Adipocyte (in vitro differentiated cells): ENCODE measurements around the gene FOXN3.

ENCODE experiments used
- DNase-seq: peaks from one replicate; pipeline ENCODE4 v3.0.0-alpha.2; 2015; ENCODE audit warnings: low read depth
- H3K27me3 ChIP-seq: replicated peaks from 2 replicates; pipeline ENCODE4 v1.7.0; 2013; ENCODE audit warnings: mild to moderate bottlenecking, low read length, moderate library complexity; ENCODE audit not compliant: control insufficient read depth, insufficient read depth
- H3K36me3 ChIP-seq: 2 replicates; pipeline ENCODE4 v1.7.0; 2013; ENCODE audit warnings: low read length, mild to moderate bottlenecking, moderate library complexity; ENCODE audit not compliant: control insufficient read depth, insufficient read depth, severe bottlenecking
- H3K4me1 ChIP-seq: 2 replicates; pipeline ENCODE4 v1.7.0; 2013; ENCODE audit warnings: mild to moderate bottlenecking, low read length, moderate library complexity; ENCODE audit not compliant: control insufficient read depth, insufficient read depth
- H3K4me3 ChIP-seq: 2 replicates; pipeline ENCODE4 v1.7.0; 2013; ENCODE audit warnings: mild to moderate bottlenecking, low read length, moderate library complexity
- H3K9ac ChIP-seq: 2 replicates; pipeline ENCODE4 v1.7.0; 2013; ENCODE audit warnings: mild to moderate bottlenecking, low read length, moderate library complexity
- H3K9me3 ChIP-seq: 2 replicates; pipeline ENCODE4 v1.7.0; 2013; ENCODE audit warnings: mild to moderate bottlenecking, low read length, moderate library complexity; ENCODE audit not compliant: control insufficient read depth

The FOXN3 gene

DNA sequence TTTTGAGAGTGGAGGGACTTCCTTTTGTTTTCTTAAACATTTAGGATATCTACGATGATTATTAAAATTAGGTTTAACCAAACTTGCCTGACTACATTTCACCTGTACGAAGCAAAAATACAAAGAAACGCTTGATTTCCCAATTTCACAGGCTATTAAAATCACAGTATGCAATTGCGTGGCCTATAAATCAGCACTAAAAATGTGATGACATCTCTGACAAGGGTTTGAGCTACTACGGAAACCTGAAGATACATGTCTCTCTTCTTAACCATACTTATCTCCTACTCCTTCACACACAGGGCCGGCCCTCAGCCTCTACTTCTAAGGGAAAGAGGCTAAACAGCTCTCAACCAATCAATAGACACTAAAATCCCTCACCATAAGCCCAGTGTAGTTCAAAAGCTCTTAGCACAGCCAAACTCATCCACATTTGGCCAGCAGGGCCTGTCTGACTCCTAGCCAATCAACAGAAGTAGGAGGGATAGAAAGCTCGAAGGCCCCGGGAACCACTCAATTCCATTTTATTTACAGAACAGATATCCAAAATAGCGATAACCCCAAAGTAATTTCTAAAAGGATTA is 137.3 kb downstream of the FOXN3 start:
- H3K36me3 ChIP-seq: peaks cover 26% of the 10 kb centered on the region
- H3K9ac ChIP-seq: no peak overlapping the region
- no peak for DNase-seq
- H3K9me3 ChIP-seq: no peaks in the 10 kb centered on the region
- no peaks in the 10 kb centered on the region for H3K4me1 ChIP-seq
- H3K4me3 ChIP-seq: no peak overlapping the region
- H3K27me3 ChIP-seq: no peaks in the 10 kb centered on the region

DNA sequence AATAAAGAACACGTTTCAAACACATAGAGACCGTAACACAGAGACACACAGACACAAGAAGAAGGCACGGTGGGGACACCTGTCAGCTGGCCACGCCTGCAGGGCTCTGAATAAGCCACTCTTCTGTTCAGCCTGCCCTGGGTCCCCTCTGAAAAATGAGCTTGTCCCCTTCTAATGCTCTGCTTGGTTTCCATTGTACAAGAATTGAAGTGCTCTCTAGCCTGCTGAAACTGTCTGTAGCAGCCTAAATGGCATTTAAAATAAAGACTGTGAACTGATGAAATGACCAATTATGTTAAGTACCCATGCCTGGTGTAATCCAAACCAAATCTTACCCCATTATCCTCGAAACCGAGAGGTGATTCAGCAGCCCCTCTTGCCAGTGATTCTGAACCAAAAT is 139.8 kb downstream of the FOXN3 start:
- DNase-seq: no peak
- Histone ChIP-seq H3K9ac (no peak overlapping the region), H3K4me3 (no peak overlapping the region), H3K9me3 (no peaks in the 10 kb centered on the region), H3K4me1 (no peaks in the 10 kb centered on the region), H3K36me3 (peaks cover 26% of the 10 kb centered on the region), H3K27me3 (no peaks in the 10 kb centered on the region)

DNA sequence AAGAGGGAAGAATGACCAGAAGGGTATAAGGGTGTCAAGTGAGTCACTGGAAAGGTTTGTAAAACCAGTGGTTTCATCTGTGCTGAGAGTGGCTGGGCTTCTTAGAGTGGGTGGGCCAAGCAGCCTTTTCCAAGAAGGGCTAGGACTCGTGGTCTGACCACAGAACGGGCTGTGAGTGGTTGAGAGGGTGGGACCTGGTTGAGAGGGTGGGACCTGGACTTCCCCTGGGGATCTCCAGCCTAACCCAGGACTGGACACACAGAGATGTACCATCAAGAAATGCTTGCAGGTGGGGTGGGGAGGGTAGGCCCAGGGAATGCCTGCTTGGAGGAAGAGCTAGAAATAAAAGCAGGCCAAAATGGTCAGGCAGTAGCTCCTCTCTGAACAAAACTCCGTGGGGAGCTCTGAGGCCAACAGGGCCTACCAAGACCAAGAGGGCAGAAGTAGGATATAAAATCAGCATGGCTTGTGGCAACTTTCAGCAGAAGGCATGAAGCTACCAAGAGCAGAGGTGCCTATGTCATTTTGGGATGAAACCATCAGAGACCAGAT is 140.5 kb downstream of the FOXN3 start:
- H3K36me3 ChIP-seq: peaks cover 26% of the 10 kb centered on the region
- H3K9me3 ChIP-seq: no peaks in the 10 kb centered on the region
- no peaks in the 10 kb centered on the region for H3K4me1 ChIP-seq
- H3K4me3 ChIP-seq: no peak overlapping the region
- H3K9ac ChIP-seq: no peak overlapping the region
- H3K27me3 ChIP-seq: no peaks in the 10 kb centered on the region
- no peak for DNase-seq

DNA sequence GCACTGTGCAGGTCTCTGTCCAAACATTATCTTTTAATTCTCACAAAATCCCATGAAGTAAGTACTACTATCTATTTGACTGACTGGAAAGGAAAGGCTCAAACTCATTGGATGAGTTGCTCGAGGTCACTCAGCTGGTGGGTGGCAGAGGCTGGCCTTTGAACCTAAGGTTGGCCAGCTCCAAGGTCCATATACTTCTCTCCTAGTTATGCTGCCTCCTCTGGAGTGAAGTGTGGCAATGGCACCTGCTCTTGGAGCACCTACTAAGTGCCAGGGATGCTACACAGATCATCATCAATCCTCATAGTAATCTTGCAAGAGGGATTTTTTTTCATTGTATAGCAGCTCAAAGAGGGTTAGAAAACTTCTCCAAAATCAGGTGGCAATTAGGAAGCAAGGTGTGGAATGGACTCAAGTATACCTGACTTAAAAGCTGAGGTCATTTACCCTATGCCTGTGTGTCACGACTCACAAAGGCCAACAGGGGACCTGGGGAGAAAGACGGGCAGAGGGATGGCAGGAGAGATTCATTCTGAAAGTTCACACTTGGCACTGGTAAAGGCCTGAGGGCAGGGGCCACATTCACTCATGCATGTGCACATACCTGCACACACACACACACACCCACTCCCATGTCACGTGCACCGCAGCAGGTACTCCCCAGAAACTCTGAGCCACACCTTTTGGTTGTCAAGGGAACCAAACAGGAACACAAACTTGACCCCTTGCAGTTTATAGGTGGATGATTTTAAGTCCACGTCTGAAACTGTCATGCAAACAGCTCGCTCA is 146.4 kb downstream of the FOXN3 start:
- Histone ChIP-seq H3K4me1 (no peaks in the 10 kb centered on the region), H3K9ac (no peak overlapping the region), H3K36me3 (peaks cover 12% of the 10 kb centered on the region), H3K9me3 (no peaks in the 10 kb centered on the region), H3K27me3 (no peaks in the 10 kb centered on the region), H3K4me3 (no peak overlapping the region)
- no peak for DNase-seq

DNA sequence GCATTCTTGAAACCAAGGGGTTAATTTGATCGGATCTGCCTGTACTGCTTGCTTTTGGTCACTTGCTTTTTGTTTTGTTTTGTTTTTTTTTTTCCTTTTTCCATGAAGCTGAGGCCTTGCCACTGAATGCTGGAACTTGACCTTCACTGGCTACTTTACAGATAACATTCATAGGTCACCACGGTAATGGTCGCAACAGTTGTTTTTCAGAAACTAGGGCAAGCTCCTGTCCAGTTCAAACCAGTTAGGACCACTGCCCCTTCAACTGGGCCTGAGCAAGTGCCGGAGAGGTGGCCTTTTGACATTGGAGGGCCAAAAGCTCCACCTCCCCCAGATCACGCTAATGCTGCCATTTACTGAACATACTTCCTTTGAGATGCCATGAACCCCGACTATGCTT is 147.6 kb downstream of the FOXN3 start:
- H3K4me1 ChIP-seq: no peaks in the 10 kb centered on the region
- H3K9me3 ChIP-seq: no peaks in the 10 kb centered on the region
- no peak overlapping the region for H3K9ac ChIP-seq
- no peak overlapping the region for H3K4me3 ChIP-seq
- no peaks in the 10 kb centered on the region for H3K27me3 ChIP-seq
- peaks cover 17% of the 10 kb centered on the region for H3K36me3 ChIP-seq
- DNase-seq: no peak

DNA sequence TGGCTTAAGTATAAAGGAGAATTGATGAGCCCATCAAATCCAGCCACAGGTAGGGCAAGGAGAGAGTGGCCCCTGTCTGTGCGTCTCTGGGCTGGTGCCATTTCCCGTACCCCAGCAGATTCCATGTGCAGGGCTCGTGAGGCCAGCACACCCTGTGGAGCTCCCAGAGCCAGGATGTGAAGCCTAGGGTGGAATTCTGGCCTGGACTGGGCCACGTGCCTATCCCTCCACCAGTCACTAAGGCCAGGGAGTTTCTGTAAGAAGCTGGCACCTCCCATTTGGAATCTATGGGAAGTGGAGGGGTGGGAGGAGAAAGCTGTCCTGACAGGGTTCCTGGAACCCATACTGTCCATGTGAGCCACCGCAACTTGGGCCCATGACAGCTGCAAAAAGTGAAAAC is 148.5 kb downstream of the FOXN3 start:
- no peaks in the 10 kb centered on the region for H3K27me3 ChIP-seq
- H3K36me3 ChIP-seq: peaks cover 16% of the 10 kb centered on the region
- H3K9ac ChIP-seq: no peak overlapping the region
- no peaks in the 10 kb centered on the region for H3K9me3 ChIP-seq
- DNase-seq: no peak
- H3K4me3 ChIP-seq: no peak overlapping the region
- H3K4me1 ChIP-seq: no peaks in the 10 kb centered on the region

DNA sequence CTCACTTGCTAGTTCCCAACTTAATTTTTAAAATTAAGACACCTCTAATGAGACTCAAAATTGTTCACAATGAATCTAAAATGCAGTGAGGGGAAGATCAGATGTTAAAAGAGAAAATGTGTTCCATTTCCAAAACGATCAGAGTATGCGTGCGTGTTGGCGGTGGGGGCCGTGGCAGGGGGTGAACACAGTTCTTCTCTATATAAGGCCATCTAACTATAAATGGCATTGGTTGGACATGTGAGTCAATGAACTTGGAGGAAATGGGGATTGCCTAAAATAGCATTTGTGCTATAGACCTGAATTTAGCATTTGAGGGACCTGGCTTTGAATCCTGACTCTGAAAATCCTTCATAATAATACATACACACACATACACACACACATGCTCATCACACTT is 149.4 kb downstream of the FOXN3 start:
- Histone ChIP-seq H3K27me3 (no peaks in the 10 kb centered on the region), H3K9ac (no peak overlapping the region), H3K36me3 (peaks cover 20% of the 10 kb centered on the region), H3K9me3 (no peaks in the 10 kb centered on the region), H3K4me1 (no peaks in the 10 kb centered on the region), H3K4me3 (no peak overlapping the region)
- DNase-seq: no peak

DNA sequence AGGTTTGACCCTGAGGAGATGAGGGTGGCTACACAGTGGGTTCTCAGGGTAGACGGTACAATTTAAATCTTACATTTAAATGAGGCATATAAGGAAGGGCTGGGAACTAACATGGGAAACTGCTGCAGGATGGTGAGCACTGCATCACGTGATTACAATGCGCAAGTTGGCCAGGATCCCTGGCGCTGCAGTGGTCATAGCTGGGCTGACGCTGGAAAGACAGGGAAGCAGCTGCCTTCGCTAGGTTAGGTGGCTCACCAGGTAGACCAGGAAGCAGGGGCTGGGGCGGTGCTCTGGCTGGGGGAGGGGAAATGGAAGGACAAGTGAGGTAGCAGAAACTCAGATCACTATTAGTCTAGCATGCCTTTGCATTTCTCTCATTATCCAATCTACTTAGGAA is 149.9 kb downstream of the FOXN3 start:
- DNase-seq: no peak
- Histone ChIP-seq H3K4me1 (no peaks in the 10 kb centered on the region), H3K27me3 (no peaks in the 10 kb centered on the region), H3K9ac (no peak overlapping the region), H3K36me3 (peaks cover 20% of the 10 kb centered on the region), H3K9me3 (no peaks in the 10 kb centered on the region), H3K4me3 (no peak overlapping the region)

DNA sequence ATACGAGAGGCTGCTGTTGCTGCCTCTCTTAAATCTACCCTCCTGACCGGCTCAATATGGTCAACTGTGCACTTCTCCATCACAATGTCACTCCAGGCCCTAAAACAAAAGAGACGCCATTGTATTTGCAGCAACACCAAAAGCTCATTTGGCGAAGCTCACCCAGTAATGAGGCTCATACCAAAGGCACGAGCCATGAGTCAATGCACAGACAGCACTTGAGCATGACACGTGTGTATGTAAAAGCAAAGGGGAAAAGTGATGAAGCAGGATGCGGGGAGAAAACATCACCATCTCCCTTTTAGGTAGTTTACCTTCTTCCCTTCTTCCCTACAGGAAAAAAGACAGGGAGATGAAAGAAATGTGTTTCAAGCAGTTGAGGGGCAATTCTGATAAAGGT is 150.3 kb downstream of the FOXN3 start:
- DNase-seq: no peak

DNA sequence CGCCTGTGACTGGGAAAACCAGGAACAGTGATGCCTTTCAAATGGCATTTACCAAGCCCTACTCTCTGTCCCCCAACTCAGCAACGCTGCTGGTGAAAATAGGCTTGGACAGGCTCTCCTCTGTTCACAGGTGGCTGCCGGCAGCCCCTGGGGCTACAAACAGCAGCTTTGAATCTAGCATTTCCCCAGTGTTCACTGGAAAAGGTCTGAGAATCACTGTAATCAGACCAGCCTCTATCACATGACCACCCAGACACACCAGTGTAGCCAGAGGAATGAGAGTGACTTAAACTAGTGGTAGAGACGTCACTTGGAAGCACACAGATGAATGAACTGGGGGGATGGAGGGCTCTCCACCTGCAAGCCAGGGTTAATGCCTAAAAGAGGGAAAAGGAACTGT is 151.8 kb downstream of the FOXN3 start:
- DNase-seq: no peak
- Histone ChIP-seq H3K4me3 (no peak overlapping the region), H3K36me3 (peaks cover 20% of the 10 kb centered on the region), H3K9ac (no peak overlapping the region), H3K9me3 (no peaks in the 10 kb centered on the region), H3K27me3 (no peaks in the 10 kb centered on the region), H3K4me1 (no peaks in the 10 kb centered on the region)

More for the DNA sequence above, 150.3 kb downstream of the FOXN3 start:
- Histone ChIP-seq H3K36me3 (peaks cover 20% of the 10 kb centered on the region), H3K4me3 (no peak overlapping the region), H3K4me1 (no peaks in the 10 kb centered on the region), H3K9me3 (no peaks in the 10 kb centered on the region), H3K27me3 (no peaks in the 10 kb centered on the region), H3K9ac (no peak overlapping the region)

DNA sequence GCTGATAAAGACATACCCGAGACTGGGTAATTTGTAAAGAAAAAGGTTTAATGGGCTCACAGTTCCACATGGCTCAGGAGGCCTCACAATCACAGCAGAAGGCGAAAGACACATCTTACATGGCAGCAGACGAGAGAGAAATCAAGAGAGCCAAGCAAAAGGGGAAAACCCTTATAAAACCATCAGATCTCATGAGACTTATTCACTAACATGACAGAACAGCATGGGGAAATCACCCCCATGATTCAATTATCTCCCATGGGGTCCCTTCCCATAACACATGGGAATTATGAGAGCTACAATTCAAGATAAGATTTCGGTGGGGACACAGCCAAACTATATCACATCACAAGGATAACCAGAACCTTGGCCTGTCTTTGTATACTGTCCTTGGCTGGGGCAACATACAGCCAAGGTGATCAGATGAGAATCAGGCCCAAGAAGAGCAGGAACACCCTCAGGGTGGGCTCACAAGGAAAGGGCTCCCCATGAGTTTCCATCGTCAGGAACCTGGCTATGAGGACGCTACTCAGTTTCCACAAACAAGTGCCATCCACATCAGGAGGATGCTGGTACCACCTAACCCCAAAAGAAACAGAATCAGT is 152.7 kb downstream of the FOXN3 start:
- H3K9ac ChIP-seq: no peak overlapping the region
- no peaks in the 10 kb centered on the region for H3K27me3 ChIP-seq
- no peaks in the 10 kb centered on the region for H3K4me1 ChIP-seq
- H3K4me3 ChIP-seq: no peak overlapping the region
- no peak for DNase-seq
- peaks cover 20% of the 10 kb centered on the region for H3K36me3 ChIP-seq
- H3K9me3 ChIP-seq: no peaks in the 10 kb centered on the region
